ENCODE results near the gene RFX8. TPM values are rescaled to one million over a fixed set of nuclear protein-coding genes. Genes with fewer than 3 reads are reported as not detected.

RFX8 gene
- total RNA-seq, 6 donors from 2014 or later, result 0.24 to 21.0 (median 0.80) TPM; not detected in 2

DNA sequence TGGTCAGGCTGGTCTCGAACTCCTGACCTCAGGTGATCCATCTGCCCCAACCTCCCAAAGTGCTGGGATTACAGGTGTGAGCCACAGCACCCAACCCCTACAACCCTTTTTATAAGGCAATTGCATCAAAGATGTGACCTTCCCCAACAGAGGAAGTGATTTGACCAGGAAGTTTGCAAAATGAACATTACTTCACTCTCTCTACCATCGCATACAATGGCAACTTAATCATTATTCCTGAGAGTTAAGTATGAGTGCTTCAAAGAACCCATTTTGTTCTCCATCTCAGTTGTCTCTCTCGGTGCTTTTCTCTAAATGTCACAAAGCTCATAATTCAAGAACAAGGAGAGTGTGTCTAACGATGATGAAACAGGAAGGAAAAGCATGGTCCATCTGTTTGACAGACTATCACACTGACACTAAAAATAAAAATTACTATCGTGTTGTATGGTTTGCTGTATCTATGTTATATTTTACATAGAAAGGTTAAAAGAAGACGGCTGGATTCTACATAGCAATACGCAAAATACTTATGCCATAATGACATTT is 69.5 kb downstream of the RFX8 start:
- Histone ChIP-seq H3K4me3 (no peak overlapping the region), H3K27me3 (no peaks in the 10 kb centered on the region), H3K4me1 (no peaks in the 10 kb centered on the region), H3K36me3 (no peaks in the 10 kb centered on the region), H3K9me3 (no peaks in the 10 kb centered on the region), H3K27ac (no peak overlapping the region)
- no peak for DNase-seq
- 54% methylated on average over 7 of the region's 7 CpGs for WGBS, 2 donors
- TF ChIP-seq, protein P1, sequence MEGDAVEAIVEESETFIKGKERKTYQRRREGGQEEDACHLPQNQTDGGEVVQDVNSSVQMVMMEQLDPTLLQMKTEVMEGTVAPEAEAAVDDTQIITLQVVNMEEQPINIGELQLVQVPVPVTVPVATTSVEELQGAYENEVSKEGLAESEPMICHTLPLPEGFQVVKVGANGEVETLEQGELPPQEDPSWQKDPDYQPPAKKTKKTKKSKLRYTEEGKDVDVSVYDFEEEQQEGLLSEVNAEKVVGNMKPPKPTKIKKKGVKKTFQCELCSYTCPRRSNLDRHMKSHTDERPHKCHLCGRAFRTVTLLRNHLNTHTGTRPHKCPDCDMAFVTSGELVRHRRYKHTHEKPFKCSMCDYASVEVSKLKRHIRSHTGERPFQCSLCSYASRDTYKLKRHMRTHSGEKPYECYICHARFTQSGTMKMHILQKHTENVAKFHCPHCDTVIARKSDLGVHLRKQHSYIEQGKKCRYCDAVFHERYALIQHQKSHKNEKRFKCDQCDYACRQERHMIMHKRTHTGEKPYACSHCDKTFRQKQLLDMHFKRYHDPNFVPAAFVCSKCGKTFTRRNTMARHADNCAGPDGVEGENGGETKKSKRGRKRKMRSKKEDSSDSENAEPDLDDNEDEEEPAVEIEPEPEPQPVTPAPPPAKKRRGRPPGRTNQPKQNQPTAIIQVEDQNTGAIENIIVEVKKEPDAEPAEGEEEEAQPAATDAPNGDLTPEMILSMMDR (IDR thresholded peaks at IDR 0.05), result no peak
- TF ChIP-seq EP300 (IDR thresholded peaks at IDR 0.05) (no peak), POLR2A (IDR thresholded peaks at IDR 0.05) (no peak), POLR2AphosphoS5 (IDR thresholded peaks at IDR 0.05) (no peak)
- ATAC-seq (ENCODE audit: low FRiP score in 2 of 2), result no peak

DNA sequence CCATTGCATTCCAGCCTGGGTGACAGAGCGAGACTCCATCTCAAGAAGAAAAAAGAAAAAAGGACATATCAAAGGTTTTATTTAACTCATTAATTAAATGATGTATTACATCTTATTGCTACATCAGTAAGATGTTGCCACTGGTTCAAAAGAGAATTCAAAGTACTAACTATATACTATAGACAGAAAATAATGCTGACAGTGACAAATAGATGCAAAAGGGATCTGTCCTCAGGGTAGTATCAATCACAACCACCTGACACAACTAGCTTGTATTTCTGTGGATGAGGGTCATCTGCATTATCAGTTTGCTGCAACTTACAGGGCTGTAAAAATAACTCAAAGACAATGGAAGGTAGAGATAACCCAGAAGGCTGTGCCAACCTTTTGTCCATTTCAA is 71.2 kb downstream of the RFX8 start:
- DNase-seq (no peak), ATAC-seq (ENCODE audit: low FRiP score in 2 of 2) (no peak)
- no peak overlapping the region for H3K4me3 ChIP-seq
- no peak for TF ChIP-seq POLR2AphosphoS5 (IDR thresholded peaks at IDR 0.05)
- TF ChIP-seq, protein P1 (IDR thresholded peaks at IDR 0.05), result no peak
- no peak for TF ChIP-seq POLR2A (IDR thresholded peaks at IDR 0.05)
- TF ChIP-seq EP300 (IDR thresholded peaks at IDR 0.05), result no peak
- 94 to 95% methylated on average over 1 of the region's 1 CpG for WGBS, 2 donors
- H3K4me1 ChIP-seq, result no peaks in the 10 kb centered on the region
- H3K36me3 ChIP-seq, result no peaks in the 10 kb centered on the region
- no peaks in the 10 kb centered on the region for H3K9me3 ChIP-seq
- H3K27ac ChIP-seq, result no peak overlapping the region
- H3K27me3 ChIP-seq, result no peaks in the 10 kb centered on the region

DNA sequence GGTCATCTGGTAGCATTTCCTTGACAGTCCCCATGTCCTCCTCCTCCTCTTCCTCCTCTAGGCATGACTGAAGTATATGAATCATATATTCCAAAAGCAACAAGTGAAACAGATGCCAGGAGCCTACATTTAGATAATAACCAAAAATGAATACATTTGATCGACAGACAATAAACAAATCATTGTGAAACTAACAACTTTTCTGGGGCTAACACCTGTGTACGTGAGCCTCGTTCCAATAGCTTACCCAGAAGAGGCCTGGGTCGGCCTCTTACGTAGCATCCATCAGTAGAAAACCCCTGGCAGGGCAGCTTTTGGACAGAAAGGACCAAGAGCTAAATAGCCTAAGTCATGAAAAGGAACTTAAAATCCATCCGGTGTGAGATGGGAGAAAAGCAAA is 72.3 kb downstream of the RFX8 start:
- Histone ChIP-seq H3K27me3 (no peaks in the 10 kb centered on the region), H3K9me3 (no peaks in the 10 kb centered on the region), H3K4me1 (no peaks in the 10 kb centered on the region), H3K4me3 (no peak overlapping the region), H3K27ac (no peak overlapping the region), H3K36me3 (no peaks in the 10 kb centered on the region)
- TF ChIP-seq, protein P1 (IDR thresholded peaks at IDR 0.05), result no peak
- no peak for TF ChIP-seq POLR2A (IDR thresholded peaks at IDR 0.05)
- no peak for TF ChIP-seq EP300 (IDR thresholded peaks at IDR 0.05)
- TF ChIP-seq POLR2AphosphoS5 (IDR thresholded peaks at IDR 0.05), result no peak
- 85 to 91% methylated on average over 6 of the region's 6 CpGs for WGBS, 2 donors
- DNase-seq, result no peak
- no peak for ATAC-seq (ENCODE audit: low FRiP score in 2 of 2)

DNA sequence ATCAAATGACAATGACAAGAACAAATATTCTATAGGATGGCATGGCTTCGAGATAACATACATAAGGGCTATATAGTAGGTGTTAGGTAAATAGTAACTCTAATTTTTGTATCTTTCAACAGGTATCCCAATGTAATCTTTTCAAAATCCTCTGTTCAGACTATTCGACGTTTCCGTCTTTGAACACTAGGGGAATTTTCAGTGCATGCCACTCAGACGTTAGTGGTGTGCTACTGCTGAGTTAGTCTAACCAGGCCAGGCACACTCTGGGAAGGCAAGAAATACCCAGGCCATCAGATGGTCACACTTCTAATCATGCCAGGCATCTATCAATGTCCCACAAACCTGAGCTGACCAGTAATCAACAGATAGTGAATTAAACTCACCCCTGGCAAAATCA is 73.0 kb downstream of the RFX8 start:
- Histone ChIP-seq H3K4me1 (no peaks in the 10 kb centered on the region), H3K9me3 (no peaks in the 10 kb centered on the region), H3K27ac (no peak overlapping the region), H3K4me3 (no peak overlapping the region), H3K27me3 (no peaks in the 10 kb centered on the region), H3K36me3 (no peaks in the 10 kb centered on the region)
- DNase-seq (no peak), ATAC-seq (ENCODE audit: low FRiP score in 2 of 2) (no peak)
- no peak for TF ChIP-seq EP300 (IDR thresholded peaks at IDR 0.05)
- no peak for TF ChIP-seq POLR2AphosphoS5 (IDR thresholded peaks at IDR 0.05)
- no peak for TF ChIP-seq POLR2A (IDR thresholded peaks at IDR 0.05)
- TF ChIP-seq, protein P1 (IDR thresholded peaks at IDR 0.05), result no peak
- WGBS, 2 donors, result 80 to 81% methylated on average over 5 of the region's 5 CpGs

DNA sequence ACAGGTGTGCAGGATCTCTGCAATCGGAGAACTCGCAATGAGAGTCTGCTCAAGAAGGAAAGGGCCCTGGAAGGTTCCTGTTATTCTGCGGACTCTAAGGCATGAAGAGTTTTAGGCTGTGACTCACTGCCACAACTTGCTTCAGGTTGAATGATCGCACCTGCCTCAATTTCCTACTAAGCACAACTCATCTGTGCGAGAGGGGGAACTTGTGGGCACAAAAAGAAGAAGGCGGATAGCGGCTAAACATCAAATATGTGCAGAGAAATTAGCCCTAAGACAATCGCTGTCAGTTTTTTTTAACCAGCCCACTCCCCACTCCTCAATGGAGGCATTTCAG is 73.6 kb downstream of the RFX8 start:
- H3K4me1 ChIP-seq, result no peaks in the 10 kb centered on the region

More for the DNA sequence above, 73.6 kb downstream of the RFX8 start:
- no peaks in the 10 kb centered on the region for H3K36me3 ChIP-seq
- H3K27ac ChIP-seq, result no peak overlapping the region
- DNase-seq (no peak), ATAC-seq (ENCODE audit: low FRiP score in 2 of 2) (no peak)
- WGBS, 2 donors, result 56 to 64% methylated on average over 8 of the region's 8 CpGs
- no peaks in the 10 kb centered on the region for H3K27me3 ChIP-seq
- no peaks in the 10 kb centered on the region for H3K9me3 ChIP-seq
- no peak overlapping the region for H3K4me3 ChIP-seq
- TF ChIP-seq POLR2AphosphoS5 (IDR thresholded peaks at IDR 0.05) (no peak), EP300 (IDR thresholded peaks at IDR 0.05) (no peak), POLR2A (IDR thresholded peaks at IDR 0.05) (no peak)
- TF ChIP-seq, protein P1 (IDR thresholded peaks at IDR 0.05), result no peak
